Endothelial cell of umbilical vein (primary cell): ENCODE measurements around the gene C1orf159.

Experiments
- CTCF ChIP-seq, 2 donors: IDR thresholded peaks; 1 replicate in 1 of 2; 2 replicates in 1 of 2; pipeline ENCODE4 v1.5.1; 2011; ENCODE audit warnings: low read length in 2 of 2, mild to moderate bottlenecking in 2 of 2, moderate library complexity in 2 of 2, control low read depth in 1 of 2, inconsistent platforms in 1 of 2, low read depth in 1 of 2; ENCODE audit not compliant: insufficient read depth in 1 of 2; ENCODE audit errors: extremely low read depth in 1 of 2
- EZH2 ChIP-seq: IDR thresholded peaks from 2 replicates; pipeline ENCODE4 v1.6.1; 2012; ENCODE audit warnings: borderline replicate concordance, low read depth, mild to moderate bottlenecking, moderate library complexity, low read length, inconsistent platforms; ENCODE audit not compliant: severe bottlenecking
- FOS ChIP-seq: IDR thresholded peaks from 2 replicates; pipeline ENCODE4 v1.6.1; 2011; ENCODE audit warnings: mild to moderate bottlenecking, low read length, moderate library complexity, borderline replicate concordance; ENCODE audit not compliant: insufficient read depth
- GATA2 ChIP-seq: IDR thresholded peaks from 2 replicates; pipeline ENCODE4 v1.7.0; 2011; ENCODE audit warnings: low read depth, mild to moderate bottlenecking, moderate library complexity, mixed read lengths, low read length; ENCODE audit not compliant: insufficient read length, insufficient read depth
- JUN ChIP-seq: IDR thresholded peaks from 2 replicates; pipeline ENCODE4 v1.6.1; 2011; ENCODE audit warnings: borderline replicate concordance, low read depth; ENCODE audit not compliant: insufficient read length, insufficient read depth
- MAX ChIP-seq: IDR thresholded peaks from 2 replicates; pipeline ENCODE4 v1.6.1; 2011; ENCODE audit not compliant: insufficient read depth, insufficient read length
- MYC ChIP-seq: IDR thresholded peaks from one replicate; pipeline ENCODE4 v1.6.1; 2011; ENCODE audit warnings: mild to moderate bottlenecking, low read depth, low read length
- POLR2A ChIP-seq: IDR thresholded peaks from 2 replicates; pipeline ENCODE4 v1.6.1; 2012; ENCODE audit warnings: low read depth, mild to moderate bottlenecking, control low read depth, low read length
- POLR2AphosphoS5 ChIP-seq: IDR thresholded peaks from 2 replicates; pipeline ENCODE4 v1.6.1; 2012; ENCODE audit warnings: low read depth, mild to moderate bottlenecking, control low read depth, low read length, moderate library complexity; ENCODE audit not compliant: insufficient read depth

DNA sequence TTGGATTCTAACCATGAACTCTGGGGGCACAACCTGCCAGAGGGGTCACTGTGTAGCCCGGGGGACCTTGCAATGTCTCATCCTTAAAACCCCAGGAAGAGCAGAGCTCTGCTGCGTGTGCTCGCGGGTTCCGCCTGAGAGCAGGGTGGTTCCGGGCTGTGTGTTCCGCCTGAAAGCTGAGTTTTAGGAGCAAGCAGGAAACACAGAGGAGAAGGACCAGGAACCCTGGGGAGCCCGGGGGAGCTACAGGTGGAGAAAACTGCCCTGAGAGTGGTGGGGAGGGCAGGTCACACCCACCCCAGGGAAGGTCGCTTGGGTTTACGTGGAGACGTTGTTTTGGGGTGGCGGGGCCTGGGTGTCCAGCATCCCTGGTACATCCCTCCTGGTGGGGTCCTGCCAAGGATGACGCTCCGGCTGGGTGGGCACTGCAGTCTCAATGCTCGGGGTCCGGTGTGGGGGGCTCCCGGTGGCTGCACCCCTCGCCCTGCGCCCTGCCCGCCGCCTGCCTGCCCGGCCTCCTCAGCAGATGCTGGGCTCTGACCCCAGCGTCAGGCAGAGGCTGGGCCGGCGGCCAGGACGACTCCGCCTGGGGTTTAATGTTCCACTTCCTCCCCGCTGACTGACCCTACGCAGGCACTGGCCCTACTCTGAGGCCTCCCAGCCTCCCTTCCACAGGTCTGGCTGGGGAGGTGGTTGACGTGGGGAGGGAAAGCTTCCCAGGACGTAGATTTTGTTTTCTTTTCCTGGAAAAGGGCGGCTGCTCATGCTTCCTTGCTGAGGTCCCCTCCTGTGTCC is 17.3 kb upstream of the C1orf159 start:
- no peak for TF ChIP-seq CTCF (IDR thresholded peaks at IDR 0.05; ENCODE audit: extremely low read depth in 1 of 2, insufficient read depth in 1 of 2, low read depth in 1 of 2, low read length in 2 of 2)
- no peak for TF ChIP-seq POLR2A
- no peak for TF ChIP-seq MAX
- no peak for TF ChIP-seq POLR2AphosphoS5
- TF ChIP-seq GATA2 = no peak
- no peak for TF ChIP-seq EZH2
- TF ChIP-seq JUN = no peak
- TF ChIP-seq FOS = no peak
- TF ChIP-seq MYC = no peak
